GM18499 (cell line): Measurements from ENCODE around the gene ZGLP1.
"Not testable (repeated sequence)": the region's sequence is repeated elsewhere in the genome, so short reads cannot be mapped to it uniquely, and the experiment has no call there.

Experiments used
- ATAC-seq: cut with Tn5 transposase; IDR thresholded peaks from one replicate; pipeline ENCODE4 v1.9.1; 2021; ENCODE audit warnings: moderate number of reproducible peaks; ENCODE audit not compliant: insufficient read depth, unreplicated experiment

The ZGLP1 gene

GRCh38 chr19:10283301-10284064, 26.1 kb downstream of the ZGLP1 start:
- ATAC-seq: no peak

- not testable (repeated sequence) for ATAC-seq
These were observed 27.6 kb downstream of the ZGLP1 start for GRCh38 chr19:10282043-10282442.

- no peak for ATAC-seq
These were observed 29.7 kb downstream of the ZGLP1 start for GRCh38 chr19:10279737-10280442.

GRCh38 chr19:10278935-10279334, 30.7 kb downstream of the ZGLP1 start:
- ATAC-seq: no peak

- no peak for ATAC-seq
These were observed 31.6 kb downstream of the ZGLP1 start for GRCh38 chr19:10277795-10278589.

GRCh38 chr19:10274589-10274988, 35.0 kb downstream of the ZGLP1 start:
- ATAC-seq: no peak

GRCh38 chr19:10271543-10272086, 38.0 kb downstream of the ZGLP1 start:
- ATAC-seq: no peak

GRCh38 chr19:10270616-10271394, 38.8 kb downstream of the ZGLP1 start, which contains the start of gene ICAM1:
ICAM1 (plus strand) TSS chr19:10271120; CDS start chr19:10271160, 40 bp downstream.
- ATAC-seq: no peak

GRCh38 chr19:10270180-10270615, 39.4 kb downstream of the ZGLP1 start:
- ATAC-seq: no peak

GRCh38 chr19:10269333-10270179, 40.1 kb downstream of the ZGLP1 start:
- no peak for ATAC-seq

GRCh38 chr19:10268071-10268470, 41.5 kb downstream of the ZGLP1 start:
- no peak for ATAC-seq

GRCh38 chr19:10266706-10267105, 42.9 kb downstream of the ZGLP1 start:
- ATAC-seq: no peak

- no peak for ATAC-seq
These were observed 46.8 kb downstream of the ZGLP1 start for GRCh38 chr19:10262771-10263170.

- ATAC-seq: no peak
These were observed 49.5 kb downstream of the ZGLP1 start for GRCh38 chr19:10260141-10260584.

GRCh38 chr19:10259162-10259905, 50.3 kb downstream of the ZGLP1 start:
- ATAC-seq: no peak

GRCh38 chr19:10258080-10258710, 51.4 kb downstream of the ZGLP1 start:
- no peak for ATAC-seq

- no peak for ATAC-seq
These were observed 52.5 kb downstream of the ZGLP1 start for GRCh38 chr19:10256970-10257615.
